Mucosa of descending colon (tissue), 3 donors: Measurements from ENCODE around the gene FHIT. TPM values are rescaled to one million over a fixed set of nuclear protein-coding genes. Genes with fewer than 3 reads are reported as not detected.
"Not testable (repeated sequence)": the region's sequence is repeated elsewhere in the genome, so short reads cannot be mapped to it uniquely, and the experiment has no call there.

Experiments
- ATAC-seq: fragments of 200-7000 bp; cut with Tn5 transposase; one replicate; pipeline ENCODE4 v1.9.1; 2020; ENCODE audit warnings: mild to moderate bottlenecking, moderate library complexity
- DNase-seq, 3 donors: peaks; one replicate each; pipeline ENCODE4 v3.0.0-alpha.2; 2020
- H3K36me3 ChIP-seq: fragments of 200-600 bp; one replicate; pipeline ENCODE4 v1.8.0; 2021; ENCODE audit warnings: low read depth, mild to moderate bottlenecking
- H3K4me1 ChIP-seq: fragments of 200-600 bp; one replicate; pipeline ENCODE4 v1.8.0; 2021; ENCODE audit warnings: low read depth, mild to moderate bottlenecking
- H3K4me3 ChIP-seq: fragments of 200-600 bp; one replicate; pipeline ENCODE4 v1.8.0; 2021; ENCODE audit warnings: mild to moderate bottlenecking
- H3K9me3 ChIP-seq: fragments of 200-600 bp; one replicate; pipeline ENCODE4 v1.8.0; 2021; ENCODE audit warnings: mild to moderate bottlenecking
- CTCF ChIP-seq: fragments of 200-600 bp; IDR thresholded peaks from one replicate; pipeline ENCODE4 v1.8.0; 2022; ENCODE audit warnings: antibody characterized with exemption, mild to moderate bottlenecking
- intact Hi-C, 2 donors: fragments of 100-400 bp; cut with DNase I in 1 of 2; cut with micrococcal nuclease in 1 of 2; formaldehyde crosslinking; loops; one replicate each; pipeline versions ENCODE4 v1.11.0 to v1.11.1; 2022; cut with DNase I, micrococcal nuclease
- total RNA-seq, 3 donors: library from RNA; stranded (reverse); fragmentation: NEBNext Ultra II Directional in 2 of 3; extraction: Animal tissue kit (Norgen Biotek cat#: 25700) in 2 of 3; gene quantifications; one replicate each; pipeline versions ENCODE4 v1.2.1 to v1.2.4, GENCODE V29; 2021 to 2023
- donor health status: DM: no; HTN: no; CAD: no; lungs with moderate emphysema.
- donor health status: DM: no; HTN: no; CAD: no.
- donor health status: DM: no; HTN: yes; CAD: no.

The FHIT gene
- total RNA-seq, 3 donors from 2014 or later: 8.9 to 20.7 (median 18.6) TPM

- Histone ChIP-seq H3K9me3 (no peaks in the 10 kb centered on the region), H3K4me3 (no peak overlapping the region), H3K36me3 (no peaks in the 10 kb centered on the region), H3K4me1 (no peaks in the 10 kb centered on the region)
- ATAC-seq (no peak), DNase-seq (no peak)
- TF ChIP-seq CTCF: no peak
- intact Hi-C loops: no loop called here
These were observed 554.7 kb downstream of the FHIT start for GRCh38 chr3:60696428-60697125.

GRCh38 chr3:60675424-60675823 is 575.8 kb downstream of the FHIT start:
- no peaks in the 10 kb centered on the region for H3K36me3 ChIP-seq
- no peaks in the 10 kb centered on the region for H3K9me3 ChIP-seq
- DNase-seq (no peak), ATAC-seq (peak; percentile 43)
- no peak overlapping the region for H3K4me3 ChIP-seq
- intact Hi-C loops: no loop called here
- H3K4me1 ChIP-seq: no peaks in the 10 kb centered on the region
- no peak for TF ChIP-seq CTCF

GRCh38 chr3:60674870-60675269 is 576.4 kb downstream of the FHIT start:
- intact Hi-C loops: no loop called here
- TF ChIP-seq CTCF: no peak
- no peak overlapping the region for H3K4me3 ChIP-seq
- no peaks in the 10 kb centered on the region for H3K4me1 ChIP-seq
- DNase-seq (no peak), ATAC-seq (no peak)
- H3K36me3 ChIP-seq: no peaks in the 10 kb centered on the region
- no peaks in the 10 kb centered on the region for H3K9me3 ChIP-seq

GRCh38 chr3:60673123-60673522 is 578.1 kb downstream of the FHIT start:
- Histone ChIP-seq H3K4me1 (no peaks in the 10 kb centered on the region), H3K9me3 (no peaks in the 10 kb centered on the region), H3K36me3 (no peaks in the 10 kb centered on the region), H3K4me3 (no peak overlapping the region)
- ATAC-seq (no peak), DNase-seq (no peak)
- TF ChIP-seq CTCF: no peak
- intact Hi-C loops: no loop called here

- H3K4me3 ChIP-seq, H3K9me3 ChIP-seq, ATAC-seq, H3K36me3 ChIP-seq, DNase-seq, H3K4me1 ChIP-seq, intact Hi-C loops: not testable (repeated sequence)
These were observed 578.9 kb downstream of the FHIT start for GRCh38 chr3:60672337-60672736.

- TF ChIP-seq CTCF: no peak
- no peak overlapping the region for H3K4me3 ChIP-seq
- no peaks in the 10 kb centered on the region for H3K36me3 ChIP-seq
- H3K4me1 ChIP-seq: no peaks in the 10 kb centered on the region
- no peaks in the 10 kb centered on the region for H3K9me3 ChIP-seq
- intact Hi-C loops: no loop called here
- no peak for ATAC-seq
- no peak for DNase-seq
These were observed 581.6 kb downstream of the FHIT start for GRCh38 chr3:60669636-60670035.
